Calu3 (cell line): ENCODE results near the gene CPB2. TPM values are rescaled to one million over a fixed set of nuclear protein-coding genes. Genes with fewer than 3 reads are reported as not detected.

Experiments
- BruUV-seq: library from RNA; stranded (reverse); fragments of 400-500 nt; replicated peaks from 2 replicates; lab custom pipeline; 2021; lab: Mats Ljungman, UMichigan
- CTCF ChIA-PET: fragments of 300-600 bp; sonication (Branson Sonifier 250); formaldehyde crosslinking; loops from one replicate; lab custom pipeline; 2022; ENCODE audit warnings: antibody characterized with exemption; lab: Charles Lee
- DNase-seq: peaks from one replicate; pipeline ENCODE4 v3.0.0; 2022
- H3K27ac Mint-ChIP-seq: one replicate; pipeline ENCODE4 v1.8.0; 2022; ENCODE audit warnings: mixed read lengths; ENCODE audit not compliant: unreplicated experiment
- H3K27me3 Mint-ChIP-seq: one replicate; pipeline ENCODE4 v1.8.0; 2022; ENCODE audit warnings: mixed read lengths; ENCODE audit not compliant: unreplicated experiment
- H3K36me3 Mint-ChIP-seq: one replicate; pipeline ENCODE4 v1.8.0; 2022; ENCODE audit warnings: mild to moderate bottlenecking, moderate library complexity, mixed read lengths; ENCODE audit not compliant: insufficient read depth, unreplicated experiment
- H3K4me1 Mint-ChIP-seq: one replicate; pipeline ENCODE4 v1.8.0; 2022; ENCODE audit warnings: mild to moderate bottlenecking, low read depth, mixed read lengths; ENCODE audit not compliant: unreplicated experiment
- H3K4me3 Mint-ChIP-seq: one replicate; pipeline ENCODE4 v1.8.0; 2022; ENCODE audit warnings: mild to moderate bottlenecking, low read depth, moderate library complexity, mixed read lengths; ENCODE audit not compliant: unreplicated experiment
- H3K9me3 Mint-ChIP-seq: one replicate; pipeline ENCODE4 v1.8.0; 2022; ENCODE audit warnings: low read depth, mixed read lengths; ENCODE audit not compliant: unreplicated experiment
- CTCF ChIP-seq: fragments of 200-600 bp; IDR thresholded peaks from one replicate; pipeline ENCODE4 v1.8.0; 2022; ENCODE audit warnings: antibody characterized with exemption; ENCODE audit not compliant: unreplicated experiment
- intact Hi-C: fragments of 100-400 bp; cut with micrococcal nuclease; formaldehyde crosslinking; loops from one replicate; pipeline ENCODE4 v1.10.0; 2022; ENCODE audit not compliant: unreplicated experiment
- total RNA-seq: library from RNA; stranded (reverse); gene quantifications from 2 replicates; pipeline ENCODE4 v1.2.3, GENCODE V29; 2022

The CPB2 gene
- total RNA-seq, 1 experiment from 2014 or later = not detected

GRCh38 chr13:46126552-46127357 is 21.9 kb upstream of the CPB2 start:
- intact Hi-C loops = loop anchor here (1.0 to 5.0 kb wide), 2 partner anchors 74 to 319 kb away; partner anchors contain the start of gene ZC3H13
- TF ChIP-seq CTCF = peak; percentile 70
- Mint-ChIP-seq H3K27ac (no peak overlapping the region), H3K4me1 (peaks cover 5% of the 10 kb centered on the region), H3K27me3 (no peaks in the 10 kb centered on the region), H3K4me3 (no peak overlapping the region), H3K36me3 (peaks cover 9% of the 10 kb centered on the region), H3K9me3 (no peaks in the 10 kb centered on the region)
- CTCF ChIA-PET = interaction anchor here (0.6 to 1.6 kb wide), 4 partner anchors 69 to 319 kb away, joined by 3 to 14 read pairs (median 4); partner anchors contain the start of gene ZC3H13
- DNase-seq = peak; percentile 61
- BruUV-seq = no TSS peak

GRCh38 chr13:46126056-46126455 is 21.2 kb upstream of the CPB2 start:
- H3K9me3 Mint-ChIP-seq = no peaks in the 10 kb centered on the region
- peaks cover 10% of the 10 kb centered on the region for H3K4me1 Mint-ChIP-seq
- TSS peak; percentile 71 for BruUV-seq
- TF ChIP-seq CTCF = no peak
- no peaks in the 10 kb centered on the region for H3K27me3 Mint-ChIP-seq
- H3K36me3 Mint-ChIP-seq = peaks cover 5% of the 10 kb centered on the region
- no peak overlapping the region for H3K27ac Mint-ChIP-seq
- DNase-seq = no peak
- intact Hi-C loops = loop anchor here (1.0 to 5.0 kb wide), 2 partner anchors 74 to 319 kb away; partner anchors contain the start of gene ZC3H13
- no peak overlapping the region for H3K4me3 Mint-ChIP-seq
- CTCF ChIA-PET = interaction anchor here (0.6 to 1.6 kb wide), 4 partner anchors 69 to 319 kb away, joined by 3 to 14 read pairs (median 4); partner anchors contain the start of gene ZC3H13

- CTCF ChIA-PET = interaction anchor here (1.6 kb wide), 1 partner anchor 318 kb away, joined by 14 read pairs; no protein-coding TSS in a partner anchor
- Mint-ChIP-seq H3K4me1 (peaks cover 10% of the 10 kb centered on the region), H3K36me3 (peaks cover 5% of the 10 kb centered on the region), H3K27me3 (no peaks in the 10 kb centered on the region), H3K27ac (no peak overlapping the region), H3K9me3 (no peaks in the 10 kb centered on the region), H3K4me3 (no peak overlapping the region)
- no peak for TF ChIP-seq CTCF
- intact Hi-C loops = loop anchor here (5.0 kb wide), 1 partner anchor 73 kb away; the partner anchor contains the start of gene ZC3H13
- no TSS peak for BruUV-seq
- no peak for DNase-seq
Observed at GRCh38 chr13:46124967-46125933, 20.4 kb upstream of the CPB2 start.

GRCh38 chr13:46124531-46124966 is 19.7 kb upstream of the CPB2 start:
- H3K4me3 Mint-ChIP-seq = no peak overlapping the region
- CTCF ChIA-PET = no interaction called here
- H3K36me3 Mint-ChIP-seq = peaks cover 5% of the 10 kb centered on the region
- DNase-seq = no peak
- peaks cover 14% of the 10 kb centered on the region for H3K4me1 Mint-ChIP-seq
- H3K27ac Mint-ChIP-seq = no peak overlapping the region
- H3K27me3 Mint-ChIP-seq = no peaks in the 10 kb centered on the region
- intact Hi-C loops = no loop called here
- H3K9me3 Mint-ChIP-seq = no peaks in the 10 kb centered on the region
- TF ChIP-seq CTCF = no peak
- no TSS peak for BruUV-seq
